Measurements from ENCODE around the gene SLIT1. TPM values are rescaled to one million over a fixed set of nuclear protein-coding genes. Genes with fewer than 3 reads are reported as not detected.

Gene SLIT1
- total RNA-seq, 1 donor from 2014 or later = 25.5 TPM

DNA sequence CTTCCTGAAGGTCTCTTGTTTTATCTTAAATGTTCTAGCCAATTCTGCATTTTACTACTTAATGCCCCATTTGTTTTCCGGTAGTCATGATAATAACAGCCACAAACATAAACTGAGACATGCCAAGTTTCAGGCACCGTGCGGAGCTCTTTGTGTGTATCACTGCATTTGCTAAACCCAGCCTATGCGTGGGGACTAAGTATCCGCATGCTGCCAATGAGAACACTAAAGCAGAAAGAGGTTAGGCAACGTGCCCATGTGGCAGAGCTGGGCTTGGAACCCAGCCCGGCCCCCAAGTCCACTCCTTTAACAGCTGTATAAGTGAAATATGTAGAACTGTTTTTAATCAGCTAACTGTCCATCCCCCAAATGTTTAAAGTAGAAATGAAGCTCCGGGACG lies 54.1 kb downstream of the SLIT1 start:
- H3K4me3 Mint-ChIP-seq (ENCODE audit: low read depth) = no peak overlapping the region
- H3K4me1 Mint-ChIP-seq (ENCODE audit: low read depth) = peaks cover 22% of the 10 kb centered on the region
- H3K9me3 Mint-ChIP-seq (ENCODE audit: low read depth) = no peaks in the 10 kb centered on the region
- TF ChIP-seq, protein P1, sequence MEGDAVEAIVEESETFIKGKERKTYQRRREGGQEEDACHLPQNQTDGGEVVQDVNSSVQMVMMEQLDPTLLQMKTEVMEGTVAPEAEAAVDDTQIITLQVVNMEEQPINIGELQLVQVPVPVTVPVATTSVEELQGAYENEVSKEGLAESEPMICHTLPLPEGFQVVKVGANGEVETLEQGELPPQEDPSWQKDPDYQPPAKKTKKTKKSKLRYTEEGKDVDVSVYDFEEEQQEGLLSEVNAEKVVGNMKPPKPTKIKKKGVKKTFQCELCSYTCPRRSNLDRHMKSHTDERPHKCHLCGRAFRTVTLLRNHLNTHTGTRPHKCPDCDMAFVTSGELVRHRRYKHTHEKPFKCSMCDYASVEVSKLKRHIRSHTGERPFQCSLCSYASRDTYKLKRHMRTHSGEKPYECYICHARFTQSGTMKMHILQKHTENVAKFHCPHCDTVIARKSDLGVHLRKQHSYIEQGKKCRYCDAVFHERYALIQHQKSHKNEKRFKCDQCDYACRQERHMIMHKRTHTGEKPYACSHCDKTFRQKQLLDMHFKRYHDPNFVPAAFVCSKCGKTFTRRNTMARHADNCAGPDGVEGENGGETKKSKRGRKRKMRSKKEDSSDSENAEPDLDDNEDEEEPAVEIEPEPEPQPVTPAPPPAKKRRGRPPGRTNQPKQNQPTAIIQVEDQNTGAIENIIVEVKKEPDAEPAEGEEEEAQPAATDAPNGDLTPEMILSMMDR (IDR thresholded peaks at IDR 0.05; ENCODE audit: unreplicated experiment) = no peak
- H3K27ac Mint-ChIP-seq = peak overlapping the region; percentile 29
- no peak for DNase-seq (ENCODE audit: low spot score, unreplicated experiment)
- no peaks in the 10 kb centered on the region for H3K27me3 Mint-ChIP-seq
- peaks cover 1% of the 10 kb centered on the region for H3K36me3 Mint-ChIP-seq (ENCODE audit: insufficient read depth)

DNA sequence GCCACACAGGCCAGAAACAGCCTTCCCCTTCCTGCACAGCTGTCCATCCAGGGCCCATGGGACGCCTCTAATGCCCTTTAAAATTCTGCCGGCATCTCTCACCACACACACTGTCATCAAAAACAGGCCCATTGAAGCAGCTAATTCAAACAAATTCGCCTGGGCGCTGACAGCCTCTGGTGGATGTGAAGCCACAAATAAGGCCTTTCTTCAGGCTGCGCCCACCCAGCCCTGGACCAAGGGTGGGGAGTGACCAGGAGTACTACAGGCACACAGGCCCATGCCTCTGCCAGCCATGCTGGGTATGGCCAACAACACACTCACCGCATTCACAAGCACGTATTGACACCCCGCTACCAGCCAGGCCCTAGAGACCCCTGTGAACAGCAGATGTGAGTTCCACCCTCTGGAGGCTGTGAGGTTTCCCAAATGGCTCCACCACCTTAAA lies 54.6 kb downstream of the SLIT1 start:
- peaks cover 19% of the 10 kb centered on the region for H3K4me1 Mint-ChIP-seq (ENCODE audit: low read depth)
- H3K36me3 Mint-ChIP-seq (ENCODE audit: insufficient read depth) = peaks cover 1% of the 10 kb centered on the region
- no peak for DNase-seq (ENCODE audit: low spot score, unreplicated experiment)
- H3K27me3 Mint-ChIP-seq = no peaks in the 10 kb centered on the region
- H3K27ac Mint-ChIP-seq = peak overlapping the region; percentile 29
- TF ChIP-seq, protein P1 (IDR thresholded peaks at IDR 0.05; ENCODE audit: unreplicated experiment) = no peak
- no peaks in the 10 kb centered on the region for H3K9me3 Mint-ChIP-seq (ENCODE audit: low read depth)
- no peak overlapping the region for H3K4me3 Mint-ChIP-seq (ENCODE audit: low read depth)

DNA sequence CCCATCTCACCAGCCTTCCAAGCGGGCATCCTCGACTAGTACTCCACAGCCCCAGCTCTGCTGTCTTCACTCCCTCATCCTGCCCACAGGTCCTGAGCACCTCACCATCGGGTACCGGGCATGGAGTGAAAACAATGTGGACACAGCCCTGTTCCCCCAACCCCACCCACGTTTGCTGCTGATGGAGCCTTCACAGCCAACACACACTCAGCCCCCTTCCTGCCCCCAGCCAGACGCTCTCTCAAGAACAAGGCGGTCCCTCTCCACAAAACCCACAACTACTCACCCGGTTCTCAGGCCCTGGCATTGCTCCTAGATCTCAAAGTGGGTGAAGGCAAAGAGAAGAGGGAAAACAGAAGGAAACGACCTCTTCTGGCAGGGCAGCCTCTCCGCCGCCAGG lies 56.1 kb downstream of the SLIT1 start:
- Mint-ChIP-seq H3K27me3 (no peaks in the 10 kb centered on the region), H3K27ac (no peak overlapping the region), H3K9me3 (ENCODE audit: low read depth) (no peaks in the 10 kb centered on the region), H3K4me3 (ENCODE audit: low read depth) (no peak overlapping the region), H3K4me1 (ENCODE audit: low read depth) (peaks cover 12% of the 10 kb centered on the region), H3K36me3 (ENCODE audit: insufficient read depth) (peaks cover 1% of the 10 kb centered on the region)
- TF ChIP-seq, protein P1 (IDR thresholded peaks at IDR 0.05; ENCODE audit: unreplicated experiment) = no peak
- DNase-seq (ENCODE audit: low spot score, unreplicated experiment) = no peak

DNA sequence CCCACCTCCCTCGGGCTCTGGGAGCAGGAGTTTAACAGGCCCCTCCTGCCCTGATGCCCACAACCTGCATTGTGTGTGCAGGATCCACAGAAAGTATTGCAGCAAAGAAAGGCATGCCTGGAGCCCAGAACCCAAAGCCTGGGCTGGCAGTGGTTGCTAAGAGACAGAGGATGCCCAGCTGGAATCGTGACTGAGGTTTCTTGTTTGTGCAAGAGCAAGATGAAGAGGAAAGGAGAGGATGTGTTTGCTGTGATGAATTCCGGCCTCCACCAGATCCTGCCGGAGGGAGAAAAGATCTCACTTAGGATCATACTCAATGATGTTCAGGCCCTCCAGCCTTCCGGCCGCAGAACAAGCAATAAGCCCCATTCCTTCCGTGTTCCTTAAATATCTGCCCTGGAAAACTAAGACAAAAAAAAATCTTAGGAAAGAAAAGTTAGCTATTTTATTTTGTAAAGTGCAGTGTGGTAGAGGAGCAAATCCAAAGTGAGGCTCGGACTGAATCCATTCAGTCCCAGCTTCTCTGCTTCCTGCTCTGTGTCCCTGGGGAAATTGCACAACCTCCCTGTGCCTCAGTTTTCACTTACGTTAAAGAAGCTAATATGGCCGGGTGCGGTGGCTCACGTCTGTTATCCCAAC lies 57.1 kb downstream of the SLIT1 start:
- Mint-ChIP-seq H3K4me1 (ENCODE audit: low read depth) (peaks cover 2% of the 10 kb centered on the region), H3K4me3 (ENCODE audit: low read depth) (no peak overlapping the region), H3K36me3 (ENCODE audit: insufficient read depth) (peaks cover 1% of the 10 kb centered on the region), H3K27me3 (no peaks in the 10 kb centered on the region), H3K27ac (no peak overlapping the region), H3K9me3 (ENCODE audit: low read depth) (no peaks in the 10 kb centered on the region)
- TF ChIP-seq, protein P1 (IDR thresholded peaks at IDR 0.05; ENCODE audit: unreplicated experiment) = no peak
- no peak for DNase-seq (ENCODE audit: low spot score, unreplicated experiment)

DNA sequence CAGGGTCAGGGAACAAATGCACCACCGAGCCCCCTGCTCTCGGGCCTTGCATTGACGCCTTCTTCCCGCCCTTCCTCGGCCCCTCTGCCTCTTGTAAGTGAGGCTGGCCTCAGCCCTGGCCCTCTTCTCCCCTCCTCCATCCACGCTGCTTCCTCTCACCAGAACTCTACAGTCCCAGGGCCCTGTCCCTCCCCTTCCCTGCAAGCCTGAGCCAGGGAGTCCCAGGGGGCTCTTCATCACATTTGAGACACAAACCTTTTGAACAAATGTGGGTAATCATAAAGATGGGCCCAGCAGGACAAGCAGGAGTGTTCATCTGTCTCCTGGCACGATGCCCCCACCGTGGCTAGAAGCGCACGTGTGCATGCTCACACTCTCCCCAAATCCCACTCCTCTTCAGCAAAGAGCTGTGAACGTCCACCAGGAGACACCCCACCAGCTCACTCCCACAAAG lies 57.7 kb downstream of the SLIT1 start:
- no peak overlapping the region for H3K27ac Mint-ChIP-seq

More for the DNA sequence above, 57.7 kb downstream of the SLIT1 start:
- DNase-seq (ENCODE audit: low spot score, unreplicated experiment) = no peak
- Mint-ChIP-seq H3K4me1 (ENCODE audit: low read depth) (peaks cover 1% of the 10 kb centered on the region), H3K4me3 (ENCODE audit: low read depth) (no peak overlapping the region), H3K9me3 (ENCODE audit: low read depth) (no peaks in the 10 kb centered on the region), H3K27me3 (no peaks in the 10 kb centered on the region), H3K36me3 (ENCODE audit: insufficient read depth) (peaks cover 1% of the 10 kb centered on the region)
- TF ChIP-seq, protein P1 (IDR thresholded peaks at IDR 0.05; ENCODE audit: unreplicated experiment) = no peak
